MCF 10A (cell line): Measurements from ENCODE around the gene ITK. TPM values are rescaled to one million over a fixed set of nuclear protein-coding genes. Genes with fewer than 3 reads are reported as not detected.

Source experiments
- BruUV-seq: library from RNA; stranded (reverse); fragments of 400-500 nt; replicated peaks from 2 replicates; lab custom pipeline; 2021; lab: Mats Ljungman, UMichigan
- CTCF ChIA-PET: fragments of 300-600 bp; sonication (Branson Sonifier 250); formaldehyde crosslinking; extraction: SDS; loops from one replicate; lab custom pipeline; 2021; ENCODE audit warnings: antibody characterized with exemption, inconsistent platforms; lab: Yijun Ruan, JAX
- POLR2A ChIA-PET: fragments of 300-600, 350-650 bp; sonication (Branson Sonifier 250); formaldehyde crosslinking; extraction: SDS; loops from one replicate; lab custom pipeline; 2020; ENCODE audit warnings: antibody characterized with exemption, inconsistent platforms; lab: Yijun Ruan, JAX
- DNase-seq: peaks from one replicate; pipeline ENCODE4 v3.0.0-alpha.2; 2018; ENCODE audit not compliant: unreplicated experiment
- H3K27ac Mint-ChIP-seq: one replicate; pipeline ENCODE4 v1.8.0; 2022; ENCODE audit warnings: mild to moderate bottlenecking, low read depth, mixed read lengths; ENCODE audit not compliant: unreplicated experiment
- H3K27me3 Mint-ChIP-seq: one replicate; pipeline ENCODE4 v1.8.0; 2022; ENCODE audit warnings: mixed read lengths; ENCODE audit not compliant: insufficient read depth, unreplicated experiment
- H3K36me3 Mint-ChIP-seq: one replicate; pipeline ENCODE4 v1.8.0; 2022; ENCODE audit warnings: mild to moderate bottlenecking, moderate library complexity, mixed read lengths; ENCODE audit not compliant: insufficient read depth, unreplicated experiment
- H3K4me1 Mint-ChIP-seq: one replicate; pipeline ENCODE4 v1.8.0; 2022; ENCODE audit warnings: mixed read lengths; ENCODE audit not compliant: insufficient read depth, unreplicated experiment
- H3K4me3 Mint-ChIP-seq: one replicate; pipeline ENCODE4 v1.8.0; 2022; ENCODE audit warnings: mild to moderate bottlenecking, moderate library complexity, mixed read lengths; ENCODE audit not compliant: unreplicated experiment
- H3K9me3 Mint-ChIP-seq: one replicate; pipeline ENCODE4 v1.8.0; 2022; ENCODE audit warnings: mixed read lengths; ENCODE audit not compliant: unreplicated experiment
- CTCF ChIP-seq: fragments of 200-600 bp; IDR thresholded peaks from one replicate; pipeline ENCODE4 v1.8.0; 2022; ENCODE audit warnings: antibody characterized with exemption, mild to moderate bottlenecking; ENCODE audit not compliant: unreplicated experiment
- intact Hi-C: fragments of 100-400 bp; cut with micrococcal nuclease; formaldehyde crosslinking; loops from 2 replicates; pipeline ENCODE4 v1.14.1; 2022
- total RNA-seq: library from RNA; stranded (reverse); gene quantifications from 2 replicates; pipeline ENCODE4 v1.2.3, GENCODE V29; 2022

The ITK gene
- total RNA-seq, 1 experiment from 2014 or later = not detected

GRCh38 chr5:157247267-157247666, 66.6 kb downstream of the ITK start:
- no peak for DNase-seq
- intact Hi-C loops = no loop called here
- H3K9me3 Mint-ChIP-seq = no peaks in the 10 kb centered on the region
- no TSS peak for BruUV-seq
- POLR2A ChIA-PET = no interaction called here
- no peaks in the 10 kb centered on the region for H3K4me1 Mint-ChIP-seq
- CTCF ChIA-PET = interaction anchor here (1.2 to 2.5 kb wide), 4 partner anchors 62 to 98 kb away, joined by 4 to 14 read pairs (median 6); no protein-coding TSS in a partner anchor
- no peak overlapping the region for H3K27ac Mint-ChIP-seq
- H3K4me3 Mint-ChIP-seq = no peak overlapping the region
- H3K36me3 Mint-ChIP-seq = no peaks in the 10 kb centered on the region
- no peak for TF ChIP-seq CTCF
- no peaks in the 10 kb centered on the region for H3K27me3 Mint-ChIP-seq

GRCh38 chr5:157248821-157249470, 68.3 kb downstream of the ITK start:
- no peak for TF ChIP-seq CTCF
- ChIA-PET POLR2A (interaction anchor here (1.5 kb wide), 1 partner anchor 106 kb away, joined by 4 read pairs; the partner anchor contains the start of gene MED7), CTCF (interaction anchor here (0.5 to 12.0 kb wide), 7 partner anchors 12 to 228 kb away, joined by 3 to 249 read pairs (median 7); no protein-coding TSS in a partner anchor)
- no peak overlapping the region for H3K4me3 Mint-ChIP-seq
- intact Hi-C loops = no loop called here
- BruUV-seq = no TSS peak
- no peaks in the 10 kb centered on the region for H3K9me3 Mint-ChIP-seq
- H3K36me3 Mint-ChIP-seq = no peaks in the 10 kb centered on the region
- no peak overlapping the region for H3K27ac Mint-ChIP-seq
- no peaks in the 10 kb centered on the region for H3K4me1 Mint-ChIP-seq
- no peaks in the 10 kb centered on the region for H3K27me3 Mint-ChIP-seq
- DNase-seq = no peak

DNA sequence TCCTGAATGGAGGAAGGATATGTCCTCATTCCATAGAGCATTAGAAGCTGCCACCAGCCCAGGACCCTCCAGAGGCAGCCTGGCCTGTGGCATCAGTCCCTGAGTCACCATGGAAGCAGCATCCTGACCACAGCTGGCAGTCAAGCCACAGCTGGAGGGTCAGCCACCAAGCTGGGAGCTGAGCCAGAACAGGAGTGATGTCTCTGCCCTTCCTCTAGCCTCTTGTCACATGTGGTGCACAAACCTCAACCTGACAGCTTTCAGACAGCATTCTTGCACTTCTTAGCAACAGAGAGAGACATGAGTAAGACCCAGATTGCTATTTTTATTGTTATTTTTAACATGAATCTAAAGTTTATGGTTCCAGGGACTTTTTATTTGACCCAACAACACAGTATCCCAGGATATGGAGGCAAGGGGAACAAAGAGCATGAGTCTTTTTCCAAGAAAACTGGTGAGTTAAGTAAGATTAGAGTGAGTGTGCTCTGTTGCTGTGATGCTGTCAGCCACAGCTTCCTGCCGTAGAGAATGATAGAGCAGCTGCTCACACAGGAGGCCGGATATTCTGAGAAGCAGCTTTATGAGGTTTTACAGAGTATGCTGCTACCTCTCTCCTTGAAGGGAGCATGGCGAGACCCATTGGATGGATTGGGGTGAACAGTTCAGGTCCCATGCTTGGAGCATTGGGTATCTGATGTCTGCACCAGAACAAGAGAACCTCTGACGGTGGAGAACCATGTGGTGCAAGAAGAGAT, 72.2 kb downstream of the ITK start:
- Mint-ChIP-seq H3K4me3 (no peak overlapping the region), H3K27me3 (no peaks in the 10 kb centered on the region), H3K4me1 (no peaks in the 10 kb centered on the region), H3K9me3 (no peaks in the 10 kb centered on the region), H3K36me3 (no peaks in the 10 kb centered on the region), H3K27ac (no peak overlapping the region)
- BruUV-seq = no TSS peak
- DNase-seq = no peak
- ChIA-PET POLR2A (interaction anchor here (0.9 to 2.2 kb wide), 4 partner anchors 12 to 60 kb away, joined by 3 to 11 read pairs (median 4); partner anchors contain the start of gene CYFIP2), CTCF (interaction anchor here (0.5 to 12.0 kb wide), 54 partner anchors 10 to 773 kb away, joined by 3 to 249 read pairs (median 5); partner anchors contain the start of genes CYFIP2, ITK, LSM11 and THG1L)
- no peak for TF ChIP-seq CTCF
- intact Hi-C loops = loop anchor here (1.0 to 5.0 kb wide), 6 partner anchors 59 to 490 kb away; partner anchors contain the start of gene LSM11

- H3K27me3 Mint-ChIP-seq = no peaks in the 10 kb centered on the region
- no peak overlapping the region for H3K27ac Mint-ChIP-seq
- CTCF ChIA-PET = interaction anchor here (0.6 to 12.0 kb wide), 68 partner anchors 9 to 1445 kb away, joined by 3 to 249 read pairs (median 5); partner anchors contain the start of genes CYFIP2, ITK, LSM11 and MED7
- POLR2A ChIA-PET = interaction anchor here (1.0 to 2.2 kb wide), 4 partner anchors 10 to 490 kb away, joined by 3 to 11 read pairs (median 4); partner anchors contain the start of gene CYFIP2
- H3K9me3 Mint-ChIP-seq = no peaks in the 10 kb centered on the region
- DNase-seq = peak; percentile 79
- BruUV-seq = no TSS peak
- H3K4me1 Mint-ChIP-seq = no peaks in the 10 kb centered on the region
- intact Hi-C loops = loop anchor here (1.0 to 5.0 kb wide), 6 partner anchors 59 to 490 kb away; partner anchors contain the start of gene LSM11
- H3K36me3 Mint-ChIP-seq = no peaks in the 10 kb centered on the region
- TF ChIP-seq CTCF = peak; percentile 96
- no peak overlapping the region for H3K4me3 Mint-ChIP-seq
Observed at GRCh38 chr5:157253547-157253946, 72.9 kb downstream of the ITK start.
